ENCODE data around the gene APC2.
"Not testable (repeated sequence)": the region's sequence is repeated elsewhere in the genome, so short reads cannot be mapped to it uniquely, and the experiment has no call there.

The APC2 gene

GRCh38 chr19:1467215-1467489, 17.2 kb downstream of the APC2 start:
- no peak for DNase-seq

GRCh38 chr19:1467490-1468273, 17.8 kb downstream of the APC2 start:
- no peak for DNase-seq

DNA sequence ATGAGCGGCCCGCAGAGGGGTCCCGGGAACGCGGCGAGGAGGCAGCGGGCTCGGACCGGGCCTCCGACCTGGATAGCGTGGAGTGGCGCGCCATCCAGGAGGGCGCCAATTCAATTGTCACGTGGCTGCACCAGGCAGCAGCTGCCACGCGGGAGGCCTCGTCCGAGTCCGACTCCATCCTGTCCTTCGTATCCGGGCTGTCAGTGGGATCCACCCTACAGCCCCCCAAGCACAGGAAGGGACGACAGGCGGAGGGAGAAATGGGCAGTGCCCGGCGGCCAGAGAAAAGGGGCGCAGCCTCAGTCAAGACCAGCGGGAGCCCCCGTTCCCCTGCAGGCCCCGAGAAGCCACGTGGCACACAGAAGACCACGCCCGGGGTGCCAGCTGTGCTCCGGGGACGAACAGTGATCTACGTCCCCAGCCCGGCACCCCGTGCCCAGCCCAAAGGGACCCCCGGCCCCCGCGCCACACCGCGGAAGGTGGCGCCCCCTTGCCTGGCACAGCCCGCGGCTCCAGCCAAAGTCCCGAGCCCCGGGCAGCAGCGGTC, 18.4 kb downstream of the APC2 start:
- no peak for DNase-seq

DNA sequence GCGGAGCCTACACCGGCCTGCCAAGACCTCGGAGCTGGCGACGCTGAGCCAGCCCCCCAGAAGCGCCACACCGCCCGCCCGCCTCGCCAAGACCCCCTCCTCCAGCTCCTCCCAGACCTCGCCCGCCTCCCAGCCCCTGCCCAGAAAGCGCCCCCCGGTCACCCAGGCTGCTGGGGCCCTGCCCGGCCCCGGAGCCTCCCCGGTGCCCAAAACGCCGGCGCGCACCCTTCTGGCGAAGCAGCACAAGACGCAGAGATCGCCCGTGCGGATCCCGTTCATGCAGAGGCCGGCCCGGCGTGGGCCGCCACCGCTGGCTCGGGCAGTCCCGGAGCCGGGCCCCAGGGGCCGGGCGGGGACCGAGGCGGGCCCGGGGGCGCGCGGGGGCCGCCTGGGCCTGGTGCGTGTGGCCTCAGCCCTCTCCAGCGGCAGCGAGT, 18.9 kb downstream of the APC2 start:
- no peak for DNase-seq

DNA sequence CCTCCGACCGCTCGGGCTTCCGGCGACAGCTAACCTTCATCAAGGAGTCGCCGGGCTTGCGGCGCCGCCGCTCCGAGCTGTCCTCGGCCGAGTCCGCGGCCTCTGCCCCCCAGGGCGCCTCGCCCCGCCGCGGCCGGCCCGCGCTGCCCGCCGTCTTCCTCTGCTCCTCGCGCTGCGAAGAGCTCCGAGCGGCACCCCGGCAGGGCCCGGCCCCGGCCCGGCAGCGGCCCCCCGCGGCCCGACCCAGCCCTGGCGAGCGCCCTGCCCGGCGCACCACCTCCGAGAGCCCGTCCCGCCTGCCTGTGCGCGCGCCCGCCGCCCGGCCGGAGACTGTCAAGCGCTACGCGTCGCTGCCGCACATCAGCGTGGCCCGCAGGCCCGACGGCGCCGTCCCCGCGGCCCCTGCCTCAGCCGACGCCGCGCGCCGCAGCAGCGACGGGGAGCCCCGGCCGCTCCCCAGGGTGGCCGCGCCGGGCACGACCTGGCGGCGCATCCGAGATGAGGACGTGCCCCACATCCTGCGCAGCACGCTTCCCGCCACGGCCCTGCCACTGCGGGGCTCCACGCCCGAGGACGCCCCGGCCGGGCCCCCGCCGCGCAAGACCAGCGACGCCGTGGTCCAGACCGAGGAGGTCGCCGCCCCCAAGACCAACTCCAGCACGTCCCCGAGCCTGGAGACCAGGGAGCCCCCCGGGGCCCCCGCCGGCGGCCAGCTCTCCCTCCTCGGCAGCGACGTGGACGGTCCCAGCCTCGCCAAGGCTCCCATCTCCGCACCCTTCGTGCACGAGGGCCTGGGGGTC, 19.5 kb downstream of the APC2 start:
- no peak for DNase-seq

DNA sequence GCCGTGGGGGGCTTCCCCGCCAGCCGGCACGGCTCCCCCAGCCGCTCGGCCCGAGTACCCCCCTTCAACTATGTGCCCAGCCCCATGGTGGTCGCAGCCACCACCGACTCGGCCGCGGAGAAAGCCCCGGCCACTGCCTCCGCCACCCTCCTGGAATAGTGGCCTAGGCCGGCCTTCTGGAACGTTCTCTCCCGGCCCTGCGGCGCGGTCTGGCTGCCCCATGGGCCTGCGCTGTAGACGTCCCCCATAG, 20.1 kb downstream of the APC2 start:
- DNase-seq: no peak

- DNase-seq: no peak
Measured at GRCh38 chr19:1470305-1471009, 20.5 kb downstream of the APC2 start.

- no peak for DNase-seq
Measured at GRCh38 chr19:1471010-1471514, 21.1 kb downstream of the APC2 start.

DNA sequence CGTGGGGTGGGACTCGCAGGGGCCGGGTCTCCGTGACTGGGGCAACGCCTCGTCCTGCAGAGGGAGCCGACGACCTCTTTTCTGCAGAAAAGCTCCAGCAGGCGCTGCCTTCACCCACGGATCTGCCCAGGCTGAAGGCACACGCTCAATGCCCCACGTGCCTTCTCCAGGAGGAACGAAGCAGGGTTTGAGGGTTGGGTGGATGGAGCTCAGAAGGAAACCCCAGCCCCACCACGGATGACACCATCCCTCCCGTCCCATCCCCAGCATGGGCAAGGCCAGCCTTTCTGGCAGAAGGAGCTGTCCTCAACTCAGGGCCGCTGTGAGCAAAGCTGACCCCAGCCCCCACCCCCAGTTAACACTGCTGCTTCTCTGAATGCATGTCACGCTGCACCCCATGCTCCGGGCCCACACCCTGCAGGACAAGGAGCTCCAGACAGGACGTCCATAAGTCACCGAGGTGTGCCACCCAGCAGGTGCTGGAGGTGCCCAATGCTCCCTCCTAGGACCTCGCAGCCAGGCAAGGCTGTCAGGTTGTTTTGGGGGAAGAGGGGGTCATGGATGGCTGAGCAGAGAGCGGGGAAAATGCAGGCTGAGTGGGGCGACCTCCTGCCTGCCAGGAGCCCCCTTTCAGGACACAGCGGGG, 21.7 kb downstream of the APC2 start:
- DNase-seq: no peak

DNA sequence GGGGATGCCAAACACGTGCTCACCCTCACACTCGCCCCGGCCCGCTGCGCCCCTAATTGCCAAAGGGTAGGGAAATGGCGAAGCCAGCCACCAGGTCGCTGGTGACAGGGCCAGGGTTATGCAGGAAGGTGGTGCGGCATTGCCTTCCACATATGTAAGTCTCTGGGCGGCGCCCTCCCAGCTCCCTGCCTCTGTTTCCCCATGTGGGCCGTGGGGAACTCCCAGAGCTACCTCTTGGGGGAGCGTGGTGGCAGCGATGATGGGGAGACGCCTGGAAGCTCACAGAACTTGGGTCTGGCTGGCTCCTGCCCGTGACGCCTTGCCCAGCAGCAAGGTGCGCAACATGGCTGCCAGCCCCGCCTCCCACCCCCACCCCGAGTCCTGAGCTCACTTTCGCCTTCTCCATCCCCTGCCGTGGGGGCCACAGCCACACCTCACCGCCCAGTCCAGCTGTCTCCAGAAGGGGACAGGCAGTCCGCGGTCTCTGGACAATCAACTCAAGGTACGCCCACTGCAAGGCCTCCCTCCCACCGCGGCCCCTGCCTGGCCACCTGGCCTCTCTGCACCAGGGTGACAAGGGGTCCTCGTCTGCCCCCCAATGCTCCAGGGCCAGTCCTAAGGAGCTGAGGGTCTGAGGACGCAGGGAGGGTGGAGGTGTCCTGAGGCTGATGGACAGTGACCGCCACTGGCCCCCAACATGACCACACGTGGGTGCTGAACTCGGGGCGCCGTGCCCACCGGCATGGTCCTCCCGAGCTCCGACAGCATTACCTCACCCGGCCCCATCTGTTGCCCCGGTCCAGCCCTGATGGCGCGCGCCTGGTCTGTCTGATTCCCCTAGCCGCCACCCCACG, 22.5 kb downstream of the APC2 start:
- DNase-seq: no peak

GRCh38 chr19:1473085-1473851, 23.3 kb downstream of the APC2 start:
- DNase-seq: no peak

DNA sequence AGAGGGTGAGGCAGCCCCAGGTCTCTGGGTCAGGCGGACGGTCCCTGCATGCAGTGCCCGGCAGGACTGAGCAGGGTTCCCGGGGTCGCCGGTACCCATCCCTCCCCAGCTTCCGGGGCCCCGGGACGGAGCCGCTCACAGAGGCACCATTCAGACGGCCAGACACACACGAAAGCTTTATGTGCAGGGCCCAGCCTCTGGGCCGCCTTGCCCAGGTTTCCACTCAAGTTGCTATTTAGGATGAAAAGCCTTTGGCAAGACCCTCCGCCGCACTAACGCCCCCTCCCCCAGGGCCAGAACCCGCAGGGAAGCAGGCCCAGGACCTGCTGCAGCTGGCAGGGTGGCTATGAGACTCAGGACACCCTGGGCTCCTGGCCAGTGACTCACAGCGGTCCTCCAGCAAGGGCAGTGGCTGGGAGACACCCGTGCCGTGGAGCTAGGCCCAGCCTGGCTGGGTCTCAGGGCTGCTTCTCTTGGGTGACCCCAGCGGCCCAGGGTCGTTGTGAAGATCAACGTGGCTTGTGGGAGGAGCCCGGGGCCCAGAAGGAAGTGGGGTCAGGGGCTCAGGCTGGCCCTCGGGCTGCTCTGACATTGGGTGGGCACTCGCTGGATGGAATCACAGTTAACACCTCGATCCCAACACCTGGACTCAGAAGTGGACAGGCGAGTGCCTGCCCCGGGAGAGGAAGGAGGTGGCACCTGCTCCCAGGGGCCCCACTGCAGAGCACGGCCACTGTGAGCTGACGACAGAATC, 24.3 kb downstream of the APC2 start:
- no peak for DNase-seq

DNA sequence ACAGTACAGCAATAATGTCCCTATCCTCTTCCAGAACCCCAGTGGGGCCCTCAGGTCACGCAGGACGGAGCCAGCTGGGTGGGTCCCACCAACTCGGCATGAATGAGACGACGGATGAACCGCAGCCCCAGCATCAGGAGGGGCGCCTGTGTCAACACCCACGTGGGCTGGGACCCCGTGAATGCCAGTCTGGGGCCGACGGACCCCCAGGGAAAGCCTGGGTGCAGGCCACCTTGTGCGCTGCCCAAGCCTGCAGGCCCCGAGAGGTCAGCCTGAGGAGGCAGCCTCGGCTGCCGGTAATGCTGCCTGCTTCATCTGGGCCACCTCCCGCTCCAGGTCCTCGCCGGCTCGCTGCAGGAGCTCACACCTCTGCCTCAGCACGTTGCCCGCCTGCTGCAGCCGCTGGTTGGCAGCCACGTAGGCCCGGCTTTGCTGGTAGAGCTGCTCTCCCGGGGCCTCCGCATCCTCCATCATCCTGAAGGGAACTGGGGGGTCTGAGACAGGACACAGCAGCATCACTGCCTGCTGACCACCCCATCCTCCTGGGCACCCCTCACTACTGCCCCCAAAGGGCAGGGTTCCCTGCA, 24.9 kb downstream of the APC2 start:
- DNase-seq: no peak

GRCh38 chr19:1475751-1476437, 26.0 kb downstream of the APC2 start:
- DNase-seq: no peak

- not testable (repeated sequence) for DNase-seq
Measured at GRCh38 chr19:1477056-1477455, 27.1 kb downstream of the APC2 start.

DNA sequence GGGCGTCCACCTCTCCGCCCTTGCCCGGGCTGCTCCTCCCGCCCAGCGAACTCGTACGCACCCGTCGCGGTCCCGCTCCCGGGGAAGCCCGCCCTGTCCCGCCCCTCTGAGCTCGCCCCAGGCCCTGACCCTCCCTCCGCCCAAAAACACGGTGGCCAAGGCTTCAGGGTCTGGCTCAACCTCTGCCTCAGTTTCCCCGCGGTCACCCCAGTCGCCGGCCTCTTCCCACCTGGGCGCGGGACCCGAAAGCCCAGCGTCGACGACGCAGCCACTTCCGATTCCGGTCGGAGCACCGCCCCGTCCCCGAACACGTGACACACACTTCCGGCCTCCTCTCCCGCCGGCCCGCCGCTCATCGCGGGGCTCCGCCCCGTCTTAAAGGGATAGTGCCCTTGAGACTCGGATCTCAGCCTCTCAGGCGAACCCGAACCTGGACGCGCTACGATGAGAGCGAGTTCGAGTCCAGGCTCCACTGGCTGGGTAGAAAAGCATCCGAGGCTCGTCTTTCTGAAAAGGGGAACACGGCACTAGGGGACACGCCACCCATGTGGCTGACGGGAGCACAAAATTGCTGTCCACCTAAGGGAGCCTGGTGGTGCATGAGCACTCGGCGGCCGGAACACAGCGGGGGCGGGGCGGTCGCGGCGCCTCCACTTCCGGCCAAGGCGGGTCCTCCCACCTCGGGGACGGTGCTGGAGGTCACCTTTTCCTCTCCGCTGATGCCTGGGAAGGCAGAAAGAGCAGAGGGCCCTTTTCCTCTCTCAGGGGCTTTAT, 29.2 kb downstream of the APC2 start, which contains the start of gene C19orf25:
Gene C19orf25, minus strand, starts transcription at position 282 of the 774 bp plus-strand sequence. CDS start 312 bp downstream, outside the sequence.
- DNase-seq: peak; percentile 89

DNA sequence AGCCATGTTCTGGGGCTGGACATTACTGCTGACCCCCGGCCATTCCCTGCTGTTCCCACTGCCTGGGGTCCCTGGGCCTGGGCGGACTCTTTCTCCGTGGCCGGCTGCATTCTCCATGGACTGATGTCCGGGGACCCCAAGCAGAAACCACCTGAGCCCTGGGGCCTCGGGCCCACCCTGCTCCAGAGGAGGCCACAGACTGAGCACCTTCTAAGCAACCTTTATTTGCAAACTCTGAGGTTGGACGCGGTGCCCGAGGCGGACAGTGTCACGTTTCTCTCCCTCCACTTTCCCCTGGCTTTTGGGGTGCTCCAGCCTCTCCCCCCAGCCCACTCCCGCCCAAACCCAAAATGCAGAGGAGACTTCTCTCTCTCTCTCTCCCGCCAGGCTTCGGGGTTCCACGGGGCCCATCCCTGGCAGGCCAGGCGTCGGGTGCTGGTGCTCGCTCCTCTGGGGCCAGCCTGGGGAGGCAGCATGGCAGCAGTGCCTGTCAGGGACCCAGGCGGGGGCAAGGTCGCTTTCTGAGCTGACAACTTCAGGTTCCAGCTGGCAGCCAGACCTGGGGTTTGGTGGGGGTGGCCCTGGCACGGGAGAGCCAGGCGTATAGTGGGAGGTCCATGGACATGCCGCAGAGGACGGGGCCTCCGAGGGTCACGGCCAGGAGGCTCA, 31.4 kb downstream of the APC2 start:
- DNase-seq: no peak

- no peak for DNase-seq
Measured at GRCh38 chr19:1481893-1482360, 32.0 kb downstream of the APC2 start.

Measured in NK-92 treated with Interleukin-12 subunit alpha and Interleukin-12 subunit beta, amount 100 ng/mL, for 24 hours (cell line).